Measurements from ENCODE around the gene UBE2E1. TPM values are rescaled to one million over a fixed set of nuclear protein-coding genes. Genes with fewer than 3 reads are reported as not detected.
A peak's percentile ranks its signal among the peaks of the same experiment; 100 is the strongest.

Gene UBE2E1
- total and polyA plus RNA-seq, 2 of the 4 experiments (the other 2 are of a cell fraction): 54.1 to 91.6 TPM

DNA sequence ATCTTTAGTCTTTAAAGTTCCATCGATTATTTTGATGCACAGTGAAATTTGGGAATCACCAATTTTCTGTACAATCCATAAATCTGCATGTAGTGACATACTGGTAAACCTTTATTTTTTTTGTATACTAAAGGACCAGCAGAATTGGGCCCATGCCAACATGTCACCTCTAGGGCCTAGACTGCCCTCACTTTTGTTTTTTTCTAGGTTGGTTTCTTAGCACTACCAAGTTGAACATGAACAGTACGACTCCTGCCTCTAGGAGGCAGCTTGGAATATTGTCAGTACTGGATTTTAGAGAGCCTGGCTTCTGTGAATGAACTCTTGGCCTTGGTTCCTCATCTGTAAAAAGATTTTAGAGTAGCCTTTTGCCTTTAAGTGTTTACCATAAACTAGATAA, 78.7 kb downstream of the UBE2E1 start:
- H3K27me3 ChIP-seq (ENCODE audit: control insufficient read depth, insufficient read depth, low read length): no peaks in the 10 kb centered on the region
- no peak overlapping the region for H3K14ac ChIP-seq (replicated peaks; ENCODE audit: low read depth, low read length)
- no peak overlapping the region for H2AFZ ChIP-seq (replicated peaks; ENCODE audit: low read length, poor library complexity)
- no peak overlapping the region for H2BK120ac ChIP-seq (ENCODE audit: low read depth, low read length)
- H3K23ac ChIP-seq (ENCODE audit: low read depth, low read length): no peak overlapping the region
- H2BK20ac ChIP-seq (ENCODE audit: low read depth, low read length): no peak overlapping the region
- ChIA-PET POLR2A (ENCODE audit: unreplicated experiment) (no interaction called here), CTCF (no interaction called here)
- H2BK5ac ChIP-seq (ENCODE audit: low read depth, low read length, poor library complexity, severe bottlenecking): no peak overlapping the region
- no peak overlapping the region for H3K4ac ChIP-seq (ENCODE audit: low read depth, low read length)
- H3K9ac ChIP-seq (ENCODE audit: low read depth, low read length): no peak overlapping the region
- dilution Hi-C loops (cut with HindIII; ENCODE audit: low sequenced_read_pairs, unreplicated experiment) (no loop called here), in situ Hi-C loops (cut with MboI; ENCODE audit: low sequenced_read_pairs) (loop anchor here (25.0 kb wide), 2 partner anchors 353 to 803 kb away; no protein-coding TSS in a partner anchor), intact Hi-C loops (cut with micrococcal nuclease) (no loop called here)
- H4K20me1 ChIP-seq (ENCODE audit: insufficient read depth, low read length): peaks cover 5% of the 10 kb centered on the region
- no peak overlapping the region for H3K56ac ChIP-seq (ENCODE audit: extremely low read depth, insufficient read depth, low read length)
- no peak overlapping the region for H3K18ac ChIP-seq (ENCODE audit: low read depth, low read length)
- no peak overlapping the region for H4K8ac ChIP-seq (ENCODE audit: low read depth in 2 of 2, low read length in 2 of 2)
- ATAC-seq (ENCODE audit: low read depth) (no peak), DNase-seq (no peak)
- no peak overlapping the region for H2AK5ac ChIP-seq (ENCODE audit: low read depth, low read length)
- H3K9me1 ChIP-seq (ENCODE audit: insufficient read depth, low read length): no peaks in the 10 kb centered on the region
- H3K36me3 ChIP-seq (ENCODE audit: control insufficient read depth, insufficient read depth, low read length): peaks cover 10% of the 10 kb centered on the region; the same call in 1 of the 2 replicates
- H3K4me1 ChIP-seq (ENCODE audit: control insufficient read depth, insufficient read depth, low read length): no peaks in the 10 kb centered on the region
- H3K4me3 ChIP-seq (ENCODE audit: insufficient read depth, low read depth, low read length): no peak overlapping the region
- no peak overlapping the region for H3K27ac ChIP-seq (ENCODE audit: insufficient read depth, low read length)
- TF ChIP-seq, protein P1, sequence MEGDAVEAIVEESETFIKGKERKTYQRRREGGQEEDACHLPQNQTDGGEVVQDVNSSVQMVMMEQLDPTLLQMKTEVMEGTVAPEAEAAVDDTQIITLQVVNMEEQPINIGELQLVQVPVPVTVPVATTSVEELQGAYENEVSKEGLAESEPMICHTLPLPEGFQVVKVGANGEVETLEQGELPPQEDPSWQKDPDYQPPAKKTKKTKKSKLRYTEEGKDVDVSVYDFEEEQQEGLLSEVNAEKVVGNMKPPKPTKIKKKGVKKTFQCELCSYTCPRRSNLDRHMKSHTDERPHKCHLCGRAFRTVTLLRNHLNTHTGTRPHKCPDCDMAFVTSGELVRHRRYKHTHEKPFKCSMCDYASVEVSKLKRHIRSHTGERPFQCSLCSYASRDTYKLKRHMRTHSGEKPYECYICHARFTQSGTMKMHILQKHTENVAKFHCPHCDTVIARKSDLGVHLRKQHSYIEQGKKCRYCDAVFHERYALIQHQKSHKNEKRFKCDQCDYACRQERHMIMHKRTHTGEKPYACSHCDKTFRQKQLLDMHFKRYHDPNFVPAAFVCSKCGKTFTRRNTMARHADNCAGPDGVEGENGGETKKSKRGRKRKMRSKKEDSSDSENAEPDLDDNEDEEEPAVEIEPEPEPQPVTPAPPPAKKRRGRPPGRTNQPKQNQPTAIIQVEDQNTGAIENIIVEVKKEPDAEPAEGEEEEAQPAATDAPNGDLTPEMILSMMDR (conservative IDR thresholded peaks at IDR 0.05; ENCODE audit: low read depth, low read length): 0 out of 2 replicates have a peak, but pooled peaks have one; percentile 9
- no peak for TF ChIP-seq BHLHE40 (IDR thresholded peaks at IDR 0.05; ENCODE audit: low read depth, low read length)
- peaks cover 20 to 38% of the 10 kb centered on the region in 2 experiments for H3K79me1 ChIP-seq (ENCODE audit: low read depth in 1 of 2, low read length in 2 of 2)
- H2AK9ac ChIP-seq (replicated peaks; ENCODE audit: low read depth, low read length, poor library complexity): no peak overlapping the region
- no peak overlapping the region for H2BK15ac ChIP-seq (ENCODE audit: low read depth, low read length)
- H3K9me3 ChIP-seq (ENCODE audit: control insufficient read depth, insufficient read depth, low read length): no peaks in the 10 kb centered on the region
- no peak overlapping the region for H4K5ac ChIP-seq (ENCODE audit: low read depth, low read length)
- no peak overlapping the region for H3K4me2 ChIP-seq (ENCODE audit: low read depth, low read length)
- no peak overlapping the region for H4K91ac ChIP-seq (ENCODE audit: insufficient read depth, low read depth, low read length)
- no TSS peak for BruUV-seq (replicated peaks)
- WGBS, 2 experiments (ENCODE audit: extremely low coverage in 2 of 2, insufficient read length in 1 of 2): 100% methylated on average over 1 of the region's 2 CpGs; no CpG with 5 or more reads in 1 of the 2 experiments
